Esophagus squamous epithelium (tissue), 5 donors: ENCODE measurements around the gene TRIM31. TPM values are rescaled to one million over a fixed set of nuclear protein-coding genes. Genes with fewer than 3 reads are reported as not detected.

ENCODE experiments used
- DNase-seq: peaks from one replicate; lab custom pipeline; 2025; lab: John Stamatoyannopoulos, UW
- H3K27ac ChIP-seq, 4 donors: fragments of 200-600 bp; sonication (generic); one replicate each; pipeline ENCODE4 v1.5.1; 2016 to 2019; ENCODE audit warnings: mild to moderate bottlenecking in 1 of 4
- H3K27me3 ChIP-seq, 4 donors: fragments of 200-600 bp; sonication (generic); 1 replicate in 3 of 4; 2 replicates in 1 of 4; pipeline versions ENCODE4 v1.5.1 to v1.6.0; 2017 to 2021; ENCODE audit warnings: antibody characterized with exemption in 1 of 4
- H3K36me3 ChIP-seq, 3 donors: fragments of 200-600 bp; sonication (generic); one replicate each; pipeline ENCODE4 v1.5.1; 2016 to 2019
- H3K4me1 ChIP-seq, 3 donors: fragments of 200-600 bp; sonication (generic); one replicate each; pipeline ENCODE4 v1.5.1; 2017 to 2019
- H3K4me3 ChIP-seq, 4 donors: fragments of 200-600 bp; sonication (generic); 1 replicate in 3 of 4; 2 replicates in 1 of 4; pipeline ENCODE4 v1.5.1; 2016 to 2019; ENCODE audit warnings: mild to moderate bottlenecking in 2 of 4, moderate library complexity in 1 of 4
- H3K9me3 ChIP-seq, 3 donors: fragments of 200-600 bp; sonication (generic); one replicate each; pipeline ENCODE4 v1.5.1; 2016 to 2019
- POLR2A ChIP-seq, 4 donors: fragments of 450-650 bp; IDR thresholded peaks; one replicate each; pipeline ENCODE4 v1.6.1; 2017; ENCODE audit warnings: antibody characterized with exemption in 4 of 4, mild to moderate bottlenecking in 4 of 4, moderate library complexity in 3 of 4
- WGBS, 2 donors: methylation state at CpG; one replicate each; pipeline ENCODE4 v1.1.5; 2018; 5-methylcytosine and 5-hydroxymethylcytosine counted together
- intact Hi-C: fragments of 100-400 bp; cut with DNase I; formaldehyde crosslinking; loops from one replicate; pipeline ENCODE4 v1.15.0; 2022
- total RNA-seq, 4 donors: library from RNA; depleted of rRNA; stranded (reverse); fragments of >200 nt; gene quantifications; one replicate each; pipeline ENCODE4 v1.1.0, GENCODE V29; 2016
- TF ChIP-seq, protein P1 (sequence below), 6 experiments: fragments of 450-650 bp in 4 of 6; fragments of 200-600 bp in 2 of 6; sonication (generic) in 2 of 6; IDR thresholded peaks; one replicate each; pipeline ENCODE4 v1.5.1; 2016 to 2019; ENCODE audit warnings: antibody characterized with exemption in 6 of 6, mild to moderate bottlenecking in 4 of 6, moderate library complexity in 4 of 6
- donor health status: DM: yes; HTN: yes; CAD: no.

Gene TRIM31
- total RNA-seq, 4 donors from 2014 or later, result 0.23 TPM; not detected in 3

DNA sequence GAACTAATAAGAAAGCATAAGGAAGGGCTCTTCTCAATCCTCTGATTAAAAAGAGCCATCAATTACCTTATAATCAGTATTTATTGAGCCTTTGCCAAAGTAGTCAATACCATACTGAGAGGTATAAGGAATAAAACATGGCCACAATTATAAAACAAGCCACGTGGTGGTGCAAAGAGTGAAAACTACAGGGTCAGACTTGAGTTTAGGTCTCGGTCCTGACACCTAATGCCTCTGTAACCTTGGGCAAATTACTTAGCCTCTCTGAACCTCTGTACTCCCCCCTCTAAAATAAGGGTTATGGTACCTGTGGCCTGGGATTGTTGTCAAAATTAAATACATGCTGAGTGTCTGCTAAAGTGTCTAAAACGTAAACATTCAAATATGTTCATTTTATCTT is 36.3 kb upstream of the TRIM31 start:
- peaks cover 0 to 51% (median 0%) of the 10 kb centered on the region in 4 donors for H3K27me3 ChIP-seq
- no peak for DNase-seq
- no peak overlapping the region for H3K27ac ChIP-seq
- intact Hi-C loops, result no loop called here
- H3K4me1 ChIP-seq, result no peaks in the 10 kb centered on the region
- no peaks in the 10 kb centered on the region for H3K36me3 ChIP-seq
- H3K4me3 ChIP-seq, result no peak overlapping the region
- H3K9me3 ChIP-seq, result no peaks in the 10 kb centered on the region
- TF ChIP-seq, protein P1, sequence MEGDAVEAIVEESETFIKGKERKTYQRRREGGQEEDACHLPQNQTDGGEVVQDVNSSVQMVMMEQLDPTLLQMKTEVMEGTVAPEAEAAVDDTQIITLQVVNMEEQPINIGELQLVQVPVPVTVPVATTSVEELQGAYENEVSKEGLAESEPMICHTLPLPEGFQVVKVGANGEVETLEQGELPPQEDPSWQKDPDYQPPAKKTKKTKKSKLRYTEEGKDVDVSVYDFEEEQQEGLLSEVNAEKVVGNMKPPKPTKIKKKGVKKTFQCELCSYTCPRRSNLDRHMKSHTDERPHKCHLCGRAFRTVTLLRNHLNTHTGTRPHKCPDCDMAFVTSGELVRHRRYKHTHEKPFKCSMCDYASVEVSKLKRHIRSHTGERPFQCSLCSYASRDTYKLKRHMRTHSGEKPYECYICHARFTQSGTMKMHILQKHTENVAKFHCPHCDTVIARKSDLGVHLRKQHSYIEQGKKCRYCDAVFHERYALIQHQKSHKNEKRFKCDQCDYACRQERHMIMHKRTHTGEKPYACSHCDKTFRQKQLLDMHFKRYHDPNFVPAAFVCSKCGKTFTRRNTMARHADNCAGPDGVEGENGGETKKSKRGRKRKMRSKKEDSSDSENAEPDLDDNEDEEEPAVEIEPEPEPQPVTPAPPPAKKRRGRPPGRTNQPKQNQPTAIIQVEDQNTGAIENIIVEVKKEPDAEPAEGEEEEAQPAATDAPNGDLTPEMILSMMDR (IDR thresholded peaks at IDR 0.05), result no peak
- no peak for TF ChIP-seq POLR2A (IDR thresholded peaks at IDR 0.05)
- WGBS, 2 donors, result 63 to 68% methylated on average over 3 of the region's 3 CpGs

DNA sequence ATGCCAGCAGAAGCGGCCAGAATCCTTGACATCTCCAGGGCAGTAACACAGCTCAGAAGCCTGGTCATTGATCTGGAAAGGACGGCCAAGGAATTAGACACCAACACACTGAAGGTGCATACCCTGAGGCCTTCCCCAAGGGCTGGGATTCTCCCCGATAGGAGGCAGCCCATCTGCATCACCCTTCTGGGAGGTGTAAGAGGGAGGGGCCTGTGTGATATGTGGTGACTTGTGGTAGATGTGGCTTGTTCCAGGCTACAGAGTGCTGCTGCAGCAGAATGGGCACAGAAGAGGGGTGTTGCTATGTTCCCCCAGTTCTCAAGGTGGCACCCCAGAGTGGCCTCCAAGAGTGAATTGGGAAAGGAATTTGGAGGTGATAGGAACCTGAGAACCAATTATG is 34.2 kb upstream of the TRIM31 start:
- no peak overlapping the region for H3K27ac ChIP-seq
- intact Hi-C loops, result no loop called here
- no peaks in the 10 kb centered on the region for H3K9me3 ChIP-seq
- H3K36me3 ChIP-seq, result no peaks in the 10 kb centered on the region
- no peak overlapping the region for H3K4me3 ChIP-seq
- WGBS, 2 donors, result 50% methylated on average over 1 of the region's 3 CpGs; no CpG with 5 or more reads in 1 of the 2 donors
- no peak for DNase-seq
- H3K27me3 ChIP-seq, result peaks cover 0 to 61% (median 0%) of the 10 kb centered on the region in 4 donors
- TF ChIP-seq, protein P1 (IDR thresholded peaks at IDR 0.05), result no peak
- no peak for TF ChIP-seq POLR2A (IDR thresholded peaks at IDR 0.05)
- H3K4me1 ChIP-seq, result no peaks in the 10 kb centered on the region

DNA sequence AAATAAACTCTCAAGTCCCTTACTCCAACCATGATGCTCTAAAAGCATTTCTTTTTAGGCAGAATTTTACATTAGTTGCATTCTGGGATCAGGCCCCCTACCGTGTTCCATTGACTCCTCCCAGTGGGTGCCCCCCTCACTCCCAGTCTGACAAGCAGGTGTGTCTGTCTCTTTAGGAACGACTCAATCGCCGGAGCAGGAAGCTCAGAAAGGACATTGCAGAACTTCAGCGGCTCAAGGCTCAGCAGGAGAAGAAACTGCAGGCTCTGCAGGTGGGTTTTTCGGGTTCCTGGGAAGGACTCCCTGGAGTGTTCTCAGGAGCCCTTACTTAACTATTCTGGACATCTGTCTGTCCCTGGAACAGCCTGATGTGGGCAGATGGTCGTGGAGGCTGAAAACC is 32.9 kb upstream of the TRIM31 start:
- no peak for TF ChIP-seq POLR2A (IDR thresholded peaks at IDR 0.05)
- TF ChIP-seq, protein P1 (IDR thresholded peaks at IDR 0.05), result no peak

DNA sequence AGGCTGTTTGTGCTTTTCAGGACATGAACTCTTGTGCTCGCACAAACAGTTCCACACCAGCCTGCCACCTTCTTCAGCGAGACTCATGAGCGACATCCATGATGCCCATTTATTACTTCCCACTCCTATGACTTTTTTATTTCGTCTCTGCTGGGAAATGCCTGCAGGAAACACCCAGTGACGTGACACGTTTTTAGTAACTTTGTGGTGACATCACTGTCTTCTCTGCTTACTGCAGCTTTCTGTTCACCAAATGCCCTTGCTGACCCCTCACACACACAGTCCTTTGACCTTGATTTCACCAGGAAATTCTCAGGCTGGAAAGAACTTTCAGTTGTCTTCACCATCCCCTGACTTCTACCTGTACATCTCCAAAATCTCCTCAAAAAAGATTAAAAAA is 31.9 kb upstream of the TRIM31 start:
- intact Hi-C loops, result no loop called here
- TF ChIP-seq POLR2A (IDR thresholded peaks at IDR 0.05), result no peak
- TF ChIP-seq, protein P1 (IDR thresholded peaks at IDR 0.05), result no peak
- H3K9me3 ChIP-seq, result no peaks in the 10 kb centered on the region
- H3K36me3 ChIP-seq, result no peaks in the 10 kb centered on the region
- WGBS, 2 donors, result 57 to 70% methylated on average over 6 of the region's 6 CpGs
- H3K4me1 ChIP-seq, result no peaks in the 10 kb centered on the region
- no peak for DNase-seq
- peaks cover 0 to 73% (median 0%) of the 10 kb centered on the region in 4 donors for H3K27me3 ChIP-seq
- H3K4me3 ChIP-seq, result no peak overlapping the region
- H3K27ac ChIP-seq, result no peak overlapping the region

More for the DNA sequence above, 32.9 kb upstream of the TRIM31 start:
- H3K27me3 ChIP-seq, result peaks cover 0 to 72% (median 0%) of the 10 kb centered on the region in 4 donors
- no peaks in the 10 kb centered on the region for H3K9me3 ChIP-seq
- 50 to 61% methylated on average over 2 to 3 of the region's 7 CpGs for WGBS, 2 donors
- no peaks in the 10 kb centered on the region for H3K36me3 ChIP-seq
- no peak overlapping the region for H3K27ac ChIP-seq
- no peak overlapping the region for H3K4me3 ChIP-seq
- intact Hi-C loops, result no loop called here
- no peaks in the 10 kb centered on the region for H3K4me1 ChIP-seq
- DNase-seq, result no peak

DNA sequence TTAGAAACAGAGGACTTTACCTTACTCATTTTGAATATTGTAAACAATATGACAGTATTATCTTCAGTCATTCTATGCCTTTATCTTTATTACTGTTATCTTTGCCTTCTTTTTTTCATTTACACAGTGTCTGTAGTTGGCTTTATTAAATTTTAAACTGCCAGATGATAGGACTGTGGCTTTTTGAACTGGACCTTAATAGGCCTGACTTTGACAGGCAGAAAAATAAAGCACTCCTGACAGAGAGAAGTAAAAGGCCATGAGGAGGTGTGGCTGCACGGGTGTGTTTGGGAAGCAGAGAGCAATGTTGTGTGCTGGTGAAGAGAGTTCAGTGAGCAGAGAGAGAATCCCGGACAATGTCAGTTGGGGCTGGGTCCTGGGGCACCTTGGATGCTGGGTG is 30.9 kb upstream of the TRIM31 start:
- H3K4me1 ChIP-seq, result no peaks in the 10 kb centered on the region
- peaks cover 0 to 80% (median 0%) of the 10 kb centered on the region in 4 donors for H3K27me3 ChIP-seq
- TF ChIP-seq POLR2A (IDR thresholded peaks at IDR 0.05), result no peak
- TF ChIP-seq, protein P1 (IDR thresholded peaks at IDR 0.05), result no peak
- H3K27ac ChIP-seq, result no peak overlapping the region
- intact Hi-C loops, result no loop called here
- 47 to 49% methylated on average over 2 of the region's 2 CpGs for WGBS, 2 donors
- no peaks in the 10 kb centered on the region for H3K9me3 ChIP-seq
- H3K4me3 ChIP-seq, result no peak overlapping the region
- no peaks in the 10 kb centered on the region for H3K36me3 ChIP-seq
- no peak for DNase-seq
